GM19395 (cell line): ENCODE results near the gene CCDC87.
"Not testable (repeated sequence)": the region's sequence is repeated elsewhere in the genome, so short reads cannot be mapped to it uniquely, and the experiment has no call there.

ENCODE experiments used
- ATAC-seq: cut with Tn5 transposase; IDR thresholded peaks from one replicate; pipeline ENCODE4 v1.9.1; 2021; ENCODE audit warnings: mild to moderate bottlenecking, moderate library complexity; ENCODE audit not compliant: unreplicated experiment

The CCDC87 gene

GRCh38 chr11:66585447-66585846 lies 7.4 kb downstream of the CCDC87 start:
- not testable (repeated sequence) for ATAC-seq

- ATAC-seq = not testable (repeated sequence)
Observed at GRCh38 chr11:66582565-66583147, 10.2 kb downstream of the CCDC87 start.

DNA sequence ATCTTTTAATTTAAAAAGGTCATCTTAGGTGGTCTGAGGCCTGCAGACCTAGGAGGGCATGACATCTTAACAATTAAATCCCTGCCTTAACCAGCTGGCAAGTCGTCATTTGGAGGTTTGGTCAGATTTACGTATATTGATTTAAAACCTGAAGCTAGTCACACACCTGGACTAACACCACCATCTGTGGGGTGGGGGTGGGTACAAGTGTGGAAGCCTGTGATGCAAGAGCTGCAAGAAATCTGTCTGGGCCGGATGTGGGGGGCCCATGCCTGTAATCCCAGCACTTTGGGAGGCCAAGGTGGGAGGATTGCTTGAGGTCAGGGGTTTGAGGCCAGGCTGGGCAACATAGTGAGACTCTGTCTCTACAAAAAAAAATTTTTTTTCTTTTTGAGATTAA lies 11.6 kb downstream of the CCDC87 start:
- no peak for ATAC-seq

GRCh38 chr11:66580803-66581202 lies 12.1 kb downstream of the CCDC87 start:
- no peak for ATAC-seq

DNA sequence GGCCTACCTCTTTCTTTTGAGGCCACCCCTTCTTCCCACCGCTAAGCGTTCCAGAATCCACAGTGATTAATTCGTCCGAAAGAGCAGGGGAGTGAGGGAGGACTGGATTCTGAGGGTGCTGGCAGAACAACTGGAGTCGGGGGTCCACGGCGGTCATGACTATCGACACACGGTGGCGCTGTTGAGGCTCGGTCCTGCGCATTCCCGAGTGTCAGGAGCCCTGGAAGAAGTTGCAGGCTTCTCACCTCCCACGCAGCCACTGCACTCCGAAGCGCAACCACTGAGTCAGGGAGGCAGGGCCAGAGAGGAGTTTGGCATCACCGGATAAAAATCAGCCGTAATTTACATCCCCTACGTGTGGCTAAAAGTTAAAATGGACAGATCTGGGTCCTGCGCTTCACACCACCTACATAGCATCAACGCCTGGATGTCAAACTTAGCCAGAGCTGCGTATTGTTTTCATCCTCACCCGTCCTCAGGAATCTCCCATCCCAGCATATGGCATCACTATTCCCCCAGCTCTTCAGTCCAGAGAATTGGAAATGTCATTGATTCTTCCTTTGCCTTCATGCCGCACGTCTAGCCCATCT lies 13.8 kb downstream of the CCDC87 start:
- no peak for ATAC-seq

- no peak for ATAC-seq
Observed at GRCh38 chr11:66570850-66571180, 22.0 kb downstream of the CCDC87 start.

- ATAC-seq = no peak
Observed at GRCh38 chr11:66570079-66570849, 22.6 kb downstream of the CCDC87 start.

- ATAC-seq = no peak
Observed at GRCh38 chr11:66569076-66569475, 23.8 kb downstream of the CCDC87 start.

DNA sequence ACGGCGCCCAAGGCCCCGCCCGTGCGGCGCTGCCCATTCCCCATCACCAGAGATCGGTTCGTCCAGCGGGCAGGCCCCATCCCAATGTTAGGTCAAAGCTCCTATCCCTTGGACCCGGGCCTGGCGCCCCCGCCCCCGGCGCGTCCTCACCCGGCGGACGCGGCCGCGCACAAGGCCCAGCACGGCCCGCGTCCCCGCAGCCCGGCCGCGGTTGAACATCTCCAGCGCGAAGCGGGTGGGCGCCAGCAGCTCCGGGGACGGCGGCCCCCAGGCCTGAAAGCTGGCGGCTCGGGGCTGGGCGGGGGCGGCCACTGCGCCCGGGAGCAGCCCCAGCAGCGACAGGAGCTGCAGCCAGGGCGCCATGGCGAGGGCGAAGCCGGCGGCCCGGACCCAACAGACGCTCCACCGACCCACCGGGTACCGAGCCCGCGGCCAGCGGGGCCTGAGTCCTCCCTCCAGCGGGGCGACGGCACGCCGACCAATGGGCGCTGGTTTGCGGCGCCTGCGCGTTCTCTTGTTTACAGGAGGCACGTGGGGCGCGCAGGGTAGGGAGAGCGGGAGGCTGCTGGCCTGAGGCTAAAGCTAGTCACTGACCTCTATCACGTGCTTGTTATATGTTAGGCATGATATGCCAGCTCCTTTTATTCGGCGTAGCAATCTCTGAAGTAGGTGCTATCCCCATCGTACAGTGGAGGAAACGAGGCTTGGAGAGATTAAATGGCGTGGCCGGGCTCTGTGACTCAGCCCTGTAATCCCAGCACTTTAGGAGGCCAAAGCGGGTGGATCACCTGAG lies 24.5 kb downstream of the CCDC87 start, which contains the start of gene CTSF:
TSS of gene CTSF (minus strand) at position 483 of the 793 bp plus-strand sequence. CDS start at position 363, 120 bp downstream.
- no peak for ATAC-seq

DNA sequence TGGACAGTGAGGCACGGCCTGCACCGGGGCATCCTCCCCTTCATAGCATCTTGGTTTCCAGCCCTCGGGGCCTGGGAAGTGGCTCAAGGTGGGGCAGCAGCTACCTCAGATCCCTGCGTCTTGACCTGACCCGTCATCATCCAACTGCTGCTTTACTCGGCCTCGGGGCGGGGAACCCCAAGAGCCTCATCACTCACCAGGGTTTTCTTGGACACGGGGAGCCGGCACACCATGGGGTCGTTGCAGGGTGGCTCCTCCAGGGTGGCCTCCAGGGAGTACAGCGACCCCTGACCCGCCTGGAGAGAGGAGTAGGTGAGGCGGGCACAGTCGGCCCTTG lies 25.1 kb downstream of the CCDC87 start:
- no peak for ATAC-seq

GRCh38 chr11:66566221-66566620 lies 26.6 kb downstream of the CCDC87 start:
- no peak for ATAC-seq

DNA sequence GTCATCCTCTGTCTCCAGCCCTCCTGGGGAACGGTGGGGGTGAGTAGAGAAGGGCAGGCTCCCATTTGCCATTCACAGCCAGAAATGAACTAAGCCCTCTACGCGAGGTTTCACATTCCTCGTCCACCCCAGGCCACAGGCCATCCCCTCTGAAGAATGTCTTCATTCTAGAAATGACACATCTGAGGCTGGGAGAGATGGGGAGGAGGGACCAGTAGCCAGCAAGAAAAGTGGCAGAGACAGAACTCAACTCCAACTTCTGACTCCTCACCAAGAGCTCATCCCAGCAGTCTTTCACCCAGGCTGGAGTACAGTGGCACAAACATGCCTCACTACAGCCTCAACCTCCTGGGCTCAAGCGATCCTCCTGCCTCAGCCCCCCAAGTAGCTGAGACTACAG lies 27.9 kb downstream of the CCDC87 start:
- no peak for ATAC-seq

- no peak for ATAC-seq
Observed at GRCh38 chr11:66564538-66564937, 28.3 kb downstream of the CCDC87 start.

GRCh38 chr11:66563832-66564231 lies 29.0 kb downstream of the CCDC87 start:
- no peak for ATAC-seq

DNA sequence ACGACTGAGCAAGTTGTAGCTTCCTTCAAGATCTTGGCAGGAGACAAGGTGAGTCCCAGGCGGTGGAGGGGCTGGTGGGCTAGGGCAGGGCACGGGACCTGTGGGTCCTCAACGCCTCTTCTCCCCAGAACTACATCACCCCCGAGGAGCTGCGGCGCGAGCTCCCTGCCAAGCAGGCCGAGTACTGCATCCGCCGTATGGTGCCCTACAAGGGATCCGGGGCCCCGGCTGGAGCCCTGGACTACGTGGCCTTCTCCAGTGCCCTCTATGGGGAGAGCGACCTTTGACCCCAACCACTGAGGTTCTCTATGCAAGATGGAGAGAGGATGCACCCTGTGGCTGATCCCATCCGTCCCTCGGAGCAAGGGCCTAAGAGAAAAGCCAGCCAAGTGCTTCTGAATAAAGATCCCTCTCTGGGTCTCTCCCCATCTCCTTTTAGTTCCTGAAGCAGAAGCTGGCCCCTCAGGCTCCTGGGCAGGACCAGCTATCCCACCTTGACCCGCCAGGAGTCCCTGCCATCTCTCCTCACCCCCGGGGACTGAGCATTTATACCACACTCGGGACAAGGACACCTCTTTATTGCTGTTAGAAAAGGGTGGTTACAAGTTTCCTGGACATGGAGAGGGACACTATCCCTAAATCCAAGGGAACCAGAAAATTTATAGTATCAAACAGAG lies 29.8 kb downstream of the CCDC87 start:
- ATAC-seq = no peak

GRCh38 chr11:66562275-66562674 lies 30.6 kb downstream of the CCDC87 start:
- ATAC-seq = no peak

- ATAC-seq = no peak
Observed at GRCh38 chr11:66561975-66562248, 31.0 kb downstream of the CCDC87 start.

DNA sequence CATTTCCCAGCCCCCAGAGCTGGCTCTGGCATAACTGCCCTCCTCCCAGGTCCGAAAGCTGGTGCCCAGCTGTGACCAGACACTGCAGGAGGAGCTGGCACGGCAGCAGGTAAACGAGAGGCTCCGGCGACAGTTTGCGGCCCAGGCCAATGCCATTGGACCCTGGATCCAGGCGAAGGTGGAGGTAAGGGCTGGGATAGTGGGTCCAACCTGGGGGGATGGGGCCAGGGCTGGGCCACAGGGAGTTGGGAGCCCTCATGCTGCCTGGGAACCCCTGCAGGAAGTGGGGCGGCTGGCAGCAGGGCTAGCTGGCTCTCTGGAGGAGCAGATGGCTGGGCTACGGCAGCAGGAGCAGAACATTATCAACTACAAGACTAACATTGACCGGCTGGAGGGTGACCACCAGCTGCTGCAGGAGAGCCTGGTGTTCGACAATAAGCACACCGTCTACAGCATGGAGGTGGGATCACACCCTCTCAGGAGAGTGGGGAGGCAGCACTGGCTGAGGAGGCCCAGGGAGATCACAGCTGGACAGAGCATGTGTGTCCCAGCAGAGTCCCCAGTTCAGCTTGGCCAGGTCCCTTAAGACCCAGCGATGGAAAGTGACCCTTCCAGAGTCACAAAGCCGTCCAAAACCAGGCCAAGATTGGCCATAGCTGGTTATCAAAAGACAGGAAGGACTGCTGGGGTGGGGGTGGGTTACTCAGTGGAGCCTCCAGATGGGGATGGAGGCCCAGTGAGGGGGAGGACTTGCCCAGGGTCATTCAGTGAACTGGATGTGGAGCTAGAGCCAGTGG lies 31.5 kb downstream of the CCDC87 start:
- no peak for ATAC-seq

DNA sequence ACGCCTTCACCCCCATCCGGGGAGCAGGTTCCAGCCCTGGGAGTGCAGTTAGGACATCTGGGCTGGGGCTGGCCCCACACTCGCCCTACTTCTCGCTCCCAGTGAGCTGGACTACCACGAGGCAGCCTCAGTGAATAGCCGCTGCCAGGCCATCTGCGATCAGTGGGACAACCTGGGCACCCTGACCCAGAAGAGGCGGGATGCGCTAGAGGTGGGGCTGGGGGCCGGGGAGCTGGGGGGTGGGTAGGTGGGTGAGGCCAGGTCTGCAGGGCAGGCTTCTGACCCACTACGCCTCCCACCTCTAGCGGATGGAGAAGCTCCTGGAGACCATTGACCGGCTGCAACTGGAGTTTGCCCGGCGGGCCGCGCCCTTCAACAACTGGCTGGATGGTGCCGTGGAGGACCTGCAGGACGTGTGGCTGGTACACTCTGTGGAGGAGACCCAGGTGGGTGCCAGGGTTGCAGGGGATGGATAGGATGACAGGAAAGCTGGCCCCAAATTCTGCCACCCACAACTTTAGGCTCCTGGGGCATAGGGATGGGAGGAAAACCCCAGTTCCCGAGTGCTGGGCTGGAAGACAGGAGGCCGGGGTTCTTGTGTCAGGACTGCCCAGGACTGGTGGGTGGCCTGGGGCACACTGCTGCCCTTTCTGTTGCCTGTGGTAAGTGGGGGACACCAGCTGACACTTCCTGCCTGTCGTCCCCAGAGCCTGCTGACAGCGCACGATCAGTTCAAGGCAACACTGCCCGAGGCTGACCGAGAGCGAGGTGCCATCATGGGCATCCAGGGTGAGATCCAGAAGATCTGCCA lies 32.8 kb downstream of the CCDC87 start:
- ATAC-seq = no peak
